Hematopoietic multipotent progenitor cell treated with erythropoietin and hydrocortisone succinate and interleukin-3 and kit ligand, for 15 days (in vitro differentiated cells): Measurements from ENCODE around the gene CCM2L.

Experiments
- DNase-seq: peaks from one replicate; pipeline ENCODE4 v3.0.0-alpha.2; 2015; ENCODE audit warnings: low spot score

The CCM2L gene

DNA sequence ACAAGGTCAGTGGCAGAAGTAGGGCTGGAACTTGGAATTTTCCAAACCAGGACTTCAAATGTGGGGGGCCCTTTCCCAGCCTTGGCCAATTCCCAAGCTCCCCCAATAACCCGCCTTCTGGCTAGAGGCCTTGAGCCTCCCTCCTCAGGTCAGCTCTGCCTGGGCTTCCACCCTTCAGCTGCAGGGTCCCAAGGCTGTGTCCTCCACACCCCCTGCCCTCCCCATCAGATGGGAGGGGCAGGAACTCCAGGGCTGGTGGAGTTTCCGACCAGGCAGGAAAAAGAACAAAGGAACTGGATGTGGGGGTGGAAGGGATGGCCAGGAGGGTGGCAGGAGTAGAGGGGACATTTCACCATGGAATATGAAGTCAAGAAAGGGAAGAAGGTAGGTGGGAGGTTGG is at the start of gene CCM2L:
CCM2L (plus strand) TSS at position 338 of the 400 bp plus-strand sequence; CDS start at position 355, 17 bp downstream.
- no peak for DNase-seq

DNA sequence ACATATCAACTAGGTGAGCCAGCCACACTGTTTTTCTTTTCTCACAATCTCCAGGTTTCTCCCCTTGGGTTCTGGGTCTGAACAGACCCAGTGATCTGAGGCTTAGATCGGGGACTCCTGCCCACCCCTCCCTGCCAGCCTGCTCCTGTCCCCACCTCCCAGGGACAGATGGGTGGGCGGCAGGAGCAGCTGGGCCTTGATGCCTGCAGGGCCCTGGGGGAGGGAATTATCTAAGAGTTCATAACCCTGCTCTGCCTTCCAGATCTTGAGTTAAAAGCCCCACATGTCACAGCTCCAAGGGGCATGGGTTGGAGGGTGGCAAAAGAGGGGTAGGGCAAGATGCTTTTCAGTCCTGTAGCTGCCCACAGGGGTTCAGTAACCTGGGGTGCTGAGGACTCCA is 47.5 kb upstream of the CCM2L start:
- no peak for DNase-seq

DNA sequence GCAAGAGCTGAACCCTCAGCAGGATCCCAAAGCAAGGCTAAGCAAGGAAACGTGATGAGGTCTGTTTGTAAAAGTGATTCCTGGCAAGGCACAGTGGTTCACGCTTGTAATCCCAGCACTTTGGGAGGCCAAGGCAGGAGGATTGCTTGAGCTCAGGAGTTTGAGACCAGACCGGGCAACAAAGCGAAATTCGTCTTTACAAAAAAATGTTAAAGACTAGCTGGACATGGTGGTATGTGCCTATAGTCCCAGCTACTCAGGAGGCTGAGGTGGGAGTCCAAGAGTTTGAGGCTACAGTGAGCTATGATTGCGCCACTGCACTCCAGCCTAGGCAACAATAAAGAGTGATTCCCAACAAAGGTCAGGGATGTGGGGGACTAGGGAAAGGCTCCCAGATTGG is 46.3 kb upstream of the CCM2L start:
- DNase-seq, result no peak

DNA sequence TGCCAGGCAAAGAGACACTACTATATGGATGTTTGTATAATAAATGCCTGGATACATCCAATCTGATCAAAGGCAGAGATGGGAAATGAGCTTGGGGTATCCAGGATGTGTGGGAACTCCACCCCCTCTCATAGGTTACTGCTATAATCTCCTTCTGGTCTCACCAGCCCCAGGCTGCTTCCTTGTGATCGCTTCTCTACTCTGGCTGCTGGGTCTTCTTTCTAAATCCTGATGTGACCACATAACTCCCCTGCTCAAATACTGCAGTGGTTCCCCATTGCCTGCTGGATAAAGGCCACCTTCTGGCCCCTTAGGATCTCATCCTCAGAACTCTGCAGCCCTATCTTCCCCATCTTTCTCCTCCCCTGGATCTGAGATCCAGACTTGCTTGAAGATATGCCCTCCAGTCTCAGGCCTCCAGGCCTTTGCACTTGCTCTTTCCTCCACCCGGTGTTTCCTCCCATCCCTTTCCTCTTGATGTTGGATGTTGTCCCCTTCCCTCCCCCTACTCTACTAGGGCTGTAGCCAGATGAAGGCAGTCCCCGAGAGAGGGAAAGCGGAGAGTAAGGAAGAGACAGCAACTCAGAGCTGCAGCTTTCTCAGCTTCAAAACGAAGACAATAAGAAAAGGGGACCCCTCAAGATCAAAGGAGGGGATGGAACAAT is 43.1 kb upstream of the CCM2L start:
- DNase-seq, result no peak

DNA sequence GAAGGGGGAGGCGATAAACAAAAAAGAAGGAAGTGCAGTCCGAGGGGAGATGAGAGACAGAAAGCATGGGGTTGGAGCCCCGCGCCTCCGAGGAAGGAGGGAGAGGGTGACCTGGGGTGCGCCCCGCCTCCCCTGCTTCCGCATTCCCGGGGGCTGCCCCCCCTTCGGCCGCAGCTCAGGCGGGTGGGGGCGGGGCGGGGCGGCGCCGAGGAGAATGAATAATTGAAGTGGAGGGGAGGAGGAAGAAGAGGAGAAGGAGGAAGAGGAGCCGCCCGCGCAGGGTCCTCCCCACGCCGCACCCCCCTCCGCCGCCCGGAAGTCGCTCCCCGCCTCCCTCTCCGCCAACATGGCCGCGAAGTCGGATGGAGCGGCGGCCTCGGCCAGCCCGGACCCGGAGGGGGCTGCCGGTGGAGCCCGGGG is 42.4 kb upstream of the CCM2L start, which contains the start of gene XKR7:
XKR7 (plus strand) TSS at position 322 of the 420 bp plus-strand sequence; CDS start at position 347, 25 bp downstream.
- no peak for DNase-seq

DNA sequence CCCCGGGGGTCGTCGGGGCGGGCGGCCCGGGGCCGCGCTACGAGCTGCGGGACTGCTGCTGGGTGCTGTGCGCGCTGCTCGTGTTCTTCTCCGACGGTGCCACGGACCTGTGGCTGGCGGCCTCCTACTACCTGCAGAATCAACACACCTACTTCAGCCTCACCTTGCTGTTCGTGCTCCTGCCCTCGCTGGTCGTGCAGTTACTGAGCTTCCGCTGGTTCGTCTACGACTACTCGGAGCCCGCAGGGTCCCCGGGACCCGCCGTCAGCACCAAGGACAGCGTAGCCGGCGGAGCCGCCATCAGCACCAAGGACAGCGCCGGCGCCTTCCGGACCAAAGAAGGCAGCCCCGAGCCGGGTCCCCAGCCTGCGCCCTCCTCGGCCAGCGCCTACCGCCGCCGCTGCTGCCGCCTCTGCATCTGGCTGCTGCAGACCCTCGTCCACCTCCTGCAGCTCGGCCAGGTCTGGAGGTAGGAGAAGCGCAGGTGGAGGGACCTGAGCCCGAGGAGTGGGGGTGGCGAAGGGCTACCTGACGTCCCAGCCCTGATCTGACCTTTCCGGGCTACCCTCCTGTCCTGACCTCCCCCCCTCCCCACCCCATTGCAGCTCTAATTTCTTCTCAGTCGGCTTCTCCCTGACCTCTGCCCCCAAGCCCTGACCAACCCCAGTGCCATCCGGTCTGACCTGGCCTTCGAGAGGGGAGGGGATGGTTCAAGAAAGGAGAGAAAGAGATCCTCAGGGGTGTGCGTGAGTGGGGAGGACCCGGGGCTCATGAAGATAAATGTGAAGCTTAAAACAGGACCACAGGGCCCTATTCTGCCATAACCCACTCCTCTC is 41.7 kb upstream of the CCM2L start:
- DNase-seq, result peak; percentile 45

DNA sequence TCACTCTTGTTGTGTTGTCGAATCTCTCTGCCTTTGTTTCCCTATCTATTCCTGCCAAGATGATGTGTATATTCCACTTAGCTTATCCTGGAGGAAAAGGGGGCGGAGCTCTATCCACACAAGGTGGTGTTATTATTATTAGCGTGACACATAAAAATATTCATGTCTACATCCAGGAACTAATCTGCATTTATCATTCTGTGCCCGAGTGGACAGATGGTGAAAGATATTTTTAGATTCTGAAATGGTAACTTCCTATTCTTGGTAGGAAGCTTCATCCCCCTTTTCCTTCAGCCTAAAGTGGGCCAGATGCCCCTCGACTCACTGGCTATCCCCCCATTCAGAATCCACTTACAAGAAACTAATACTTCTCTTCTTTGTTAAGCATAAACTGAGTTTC is 40.2 kb upstream of the CCM2L start:
- DNase-seq, result no peak

DNA sequence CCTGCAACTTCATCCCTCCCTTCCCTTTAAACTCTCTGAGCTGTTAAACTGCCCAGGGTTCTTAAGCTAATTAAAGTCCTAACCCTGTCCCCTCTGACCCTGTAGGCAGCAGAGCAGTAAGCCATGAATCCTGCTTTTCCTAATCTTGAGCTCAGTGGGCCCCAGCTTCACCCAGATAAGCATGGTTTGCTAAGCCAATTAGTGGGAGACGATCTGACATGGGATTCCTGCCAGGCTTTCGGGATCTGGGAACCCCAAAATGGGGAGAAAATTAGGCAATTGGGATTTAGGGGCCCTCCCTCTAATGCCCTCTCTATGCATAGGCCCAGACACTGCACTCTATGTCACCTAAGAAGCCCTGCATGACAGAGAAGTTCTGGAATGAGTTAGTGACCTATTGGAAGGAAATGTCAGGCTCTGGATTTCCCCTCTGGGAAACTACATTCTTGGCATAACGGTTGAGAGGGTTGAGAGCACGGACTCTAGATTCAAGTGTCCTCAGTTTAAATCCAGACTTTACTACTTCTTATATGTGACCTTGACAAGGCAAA is 37.7 kb upstream of the CCM2L start:
- DNase-seq, result no peak

DNA sequence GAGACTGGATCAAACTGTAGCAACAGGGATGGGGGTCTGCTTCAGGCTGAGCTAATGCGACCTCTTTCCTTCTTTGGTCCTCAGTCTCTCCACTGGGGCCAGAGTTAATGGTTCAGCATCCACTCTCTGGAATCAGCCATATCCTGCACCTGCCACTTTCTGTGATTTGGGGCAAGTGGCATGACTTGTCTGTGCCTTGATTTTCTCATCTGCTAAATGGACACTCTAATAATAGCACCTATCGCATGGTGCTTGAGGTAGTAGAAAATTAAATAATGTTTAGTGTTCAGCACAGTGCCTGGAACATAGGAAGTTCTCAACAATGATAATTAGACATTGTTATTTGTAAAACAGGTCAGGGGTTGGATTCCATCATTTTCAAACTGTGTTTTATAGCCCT is 35.9 kb upstream of the CCM2L start:
- no peak for DNase-seq

DNA sequence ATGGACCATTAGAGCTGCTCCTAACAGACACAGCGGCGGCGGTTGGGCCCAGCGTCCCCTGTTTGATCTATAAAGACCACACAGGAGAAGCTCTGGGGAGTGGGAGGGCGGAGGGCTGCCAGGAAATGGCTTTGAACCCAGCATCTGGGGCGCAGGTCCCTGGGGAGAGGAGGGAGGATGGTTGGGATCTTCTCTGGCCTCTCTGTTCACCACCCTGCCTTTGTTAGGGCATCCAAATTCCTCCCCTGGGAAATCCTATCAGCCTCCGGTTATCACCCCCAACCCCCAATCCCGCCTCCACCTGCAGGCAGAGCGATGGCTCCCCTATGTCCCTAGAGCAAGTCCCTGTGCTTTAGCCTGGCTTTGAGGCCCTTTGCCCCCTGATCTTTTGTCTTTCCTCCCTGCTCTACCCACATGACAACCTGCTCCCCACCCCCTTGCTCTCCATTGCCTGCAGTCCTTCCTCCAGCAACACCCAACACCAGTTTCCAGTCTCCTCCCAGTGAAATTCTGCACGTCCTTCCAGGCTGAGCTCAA is 35.2 kb upstream of the CCM2L start:
- no peak for DNase-seq

DNA sequence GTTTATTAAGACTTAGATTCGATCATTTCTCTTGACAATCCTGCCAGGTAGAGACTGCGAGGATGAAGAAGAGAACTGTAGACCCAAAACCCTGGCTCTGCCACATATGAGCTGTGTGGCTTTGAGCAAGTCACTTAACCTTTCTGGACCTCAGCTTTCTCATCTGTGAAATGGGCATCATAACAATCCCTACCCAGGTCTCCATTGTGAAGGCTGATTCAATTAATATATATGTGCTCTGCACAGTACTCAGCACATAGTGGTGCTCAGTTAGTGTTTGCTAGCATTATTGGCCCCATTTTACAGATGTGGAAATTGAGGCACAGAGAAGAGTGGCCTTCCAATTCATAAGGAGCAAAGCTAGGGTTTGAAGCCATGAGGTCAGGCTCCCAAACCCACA is 34.4 kb upstream of the CCM2L start:
- no peak for DNase-seq

DNA sequence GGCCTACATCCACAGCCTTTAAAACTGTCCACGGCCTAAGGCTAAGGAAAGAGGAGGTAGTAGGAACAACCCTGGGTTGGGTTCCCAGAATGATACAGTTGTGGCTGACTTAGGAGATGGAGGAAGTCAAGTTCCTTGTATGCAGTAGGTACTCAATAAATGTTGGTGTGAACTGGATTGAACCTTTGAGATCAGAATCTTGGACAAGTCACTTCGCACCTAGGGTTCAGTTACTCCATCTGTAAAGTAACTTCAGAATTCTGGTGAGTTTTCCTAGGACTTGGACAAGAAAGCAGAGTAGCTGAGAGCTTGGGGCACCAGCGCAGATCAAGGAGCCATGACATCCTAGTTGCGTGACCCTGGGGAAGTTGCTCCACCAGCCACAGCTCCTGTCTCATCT is 33.2 kb upstream of the CCM2L start:
- no peak for DNase-seq

DNA sequence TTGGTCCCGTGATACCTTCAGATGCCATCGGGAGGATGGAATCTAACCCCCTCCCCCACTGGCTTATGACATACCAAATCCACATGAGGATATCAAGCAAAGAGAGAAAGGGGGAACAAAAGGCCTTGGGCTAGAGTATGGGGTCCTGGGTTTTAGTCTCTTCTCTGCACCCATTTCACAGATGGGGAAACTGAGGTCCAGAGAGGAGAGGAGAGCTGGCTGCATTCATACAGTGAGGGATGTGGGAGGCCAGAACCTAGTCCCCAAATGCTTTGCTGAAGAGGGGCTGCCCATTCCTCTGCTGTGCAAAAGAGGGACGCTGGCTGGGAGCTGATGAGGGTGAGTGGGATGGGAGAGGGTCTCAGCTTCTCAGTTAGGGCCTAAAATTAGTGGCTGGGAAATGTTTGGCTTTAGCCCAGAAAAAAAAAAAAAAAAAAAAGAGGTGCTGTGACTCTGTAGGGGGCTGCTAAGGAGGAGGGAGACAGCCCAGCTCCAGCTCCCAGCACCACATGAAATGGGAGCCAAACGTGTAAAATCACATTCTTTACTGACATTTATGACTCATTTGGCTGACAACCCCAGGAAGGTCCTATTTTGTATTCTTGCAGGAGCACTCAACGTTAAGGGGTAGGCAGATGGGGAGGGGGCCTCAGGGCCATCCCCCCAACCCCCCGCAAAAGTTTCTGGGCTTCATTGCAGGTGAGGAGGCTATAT is 30.4 kb upstream of the CCM2L start:
- DNase-seq, result no peak

DNA sequence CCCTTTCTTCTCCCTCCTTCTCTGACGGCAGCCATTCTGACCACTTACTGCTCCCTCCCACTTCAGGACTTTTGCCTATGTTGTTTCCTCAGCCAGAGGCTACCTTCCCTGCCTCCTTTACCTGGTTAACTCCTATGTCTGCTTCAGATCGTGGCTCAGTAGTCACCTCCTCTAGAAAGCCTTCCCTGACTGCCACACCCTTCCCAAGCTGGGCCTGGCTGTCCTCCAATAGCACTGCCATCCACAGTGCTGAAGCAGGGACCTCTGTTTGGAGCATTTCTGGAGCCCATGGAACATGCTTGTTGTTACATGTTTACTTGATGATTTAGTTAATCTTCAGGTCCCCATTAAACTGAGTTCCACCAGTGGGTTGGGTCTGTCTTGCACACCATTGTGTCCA is 28.5 kb upstream of the CCM2L start:
- DNase-seq, result no peak

DNA sequence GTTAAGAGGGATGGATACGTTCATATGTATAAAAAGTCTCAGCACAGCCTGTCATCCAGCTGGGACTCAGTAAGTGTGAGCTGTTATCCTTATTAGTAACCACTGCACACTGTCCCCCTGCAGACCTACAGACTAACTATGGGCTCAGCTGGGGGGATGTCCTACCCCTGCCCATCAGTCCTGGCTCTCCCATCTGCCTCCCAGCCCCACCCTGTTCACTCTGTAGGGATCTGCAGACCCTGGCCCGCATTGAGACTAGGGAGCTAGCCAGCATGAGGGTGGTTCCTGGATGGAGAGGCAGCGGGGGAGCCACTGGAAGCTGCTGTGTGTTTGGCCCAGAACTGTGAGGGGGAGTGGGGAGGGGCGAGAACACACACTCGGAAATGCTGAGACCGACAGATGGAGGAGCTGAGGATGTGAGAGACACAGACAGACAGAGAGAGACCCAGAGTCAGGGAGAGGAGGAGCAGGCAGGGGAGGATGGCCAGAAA is 25.2 kb upstream of the CCM2L start:
- DNase-seq, result no peak

DNA sequence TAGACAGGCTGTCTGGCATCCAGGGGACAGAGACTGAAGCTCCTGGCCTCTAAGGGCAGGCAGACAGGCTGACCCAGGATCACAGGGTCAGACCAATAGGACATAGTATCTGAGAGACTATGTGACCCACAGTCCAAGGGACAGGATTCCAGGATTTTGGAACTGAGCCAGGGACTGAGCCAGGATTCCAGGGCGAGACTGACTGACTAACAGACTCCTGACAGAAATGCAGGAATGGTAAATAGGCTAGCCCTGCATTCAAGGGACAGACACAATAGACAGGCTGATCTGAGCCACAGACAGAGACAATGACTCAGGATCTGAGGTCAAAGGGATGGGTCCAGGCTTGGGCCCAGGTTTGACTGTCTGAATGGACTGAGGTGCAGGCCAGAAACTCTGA is 22.5 kb upstream of the CCM2L start:
- DNase-seq, result no peak

DNA sequence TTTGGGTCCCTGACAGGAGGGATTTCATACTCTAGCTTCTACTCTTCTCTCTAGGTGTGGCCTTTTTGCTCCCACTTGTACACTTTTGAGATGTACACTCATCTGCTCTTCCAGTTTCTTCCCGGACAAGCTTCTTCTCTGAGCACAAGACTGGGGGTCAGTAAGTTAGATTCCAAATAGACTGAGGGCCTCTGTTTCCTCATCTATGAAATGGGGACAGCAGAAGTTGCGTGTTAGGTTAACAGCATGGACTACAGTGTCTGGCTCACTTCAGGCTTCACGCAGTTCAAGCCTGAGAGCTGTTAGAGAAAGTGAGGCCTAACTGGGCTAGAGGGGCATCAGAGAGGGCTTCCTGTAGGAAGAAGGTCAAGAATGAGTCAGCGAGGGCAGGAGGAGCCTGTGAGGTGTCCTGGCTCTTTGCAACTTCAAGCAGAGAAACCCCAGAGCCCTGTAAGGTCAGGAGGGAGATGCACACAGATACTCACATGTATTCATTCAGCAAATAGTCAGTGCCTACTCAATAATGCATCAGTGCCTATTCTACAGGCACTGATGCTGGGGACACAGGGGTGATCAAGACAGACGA is 21.7 kb upstream of the CCM2L start:
- no peak for DNase-seq

DNA sequence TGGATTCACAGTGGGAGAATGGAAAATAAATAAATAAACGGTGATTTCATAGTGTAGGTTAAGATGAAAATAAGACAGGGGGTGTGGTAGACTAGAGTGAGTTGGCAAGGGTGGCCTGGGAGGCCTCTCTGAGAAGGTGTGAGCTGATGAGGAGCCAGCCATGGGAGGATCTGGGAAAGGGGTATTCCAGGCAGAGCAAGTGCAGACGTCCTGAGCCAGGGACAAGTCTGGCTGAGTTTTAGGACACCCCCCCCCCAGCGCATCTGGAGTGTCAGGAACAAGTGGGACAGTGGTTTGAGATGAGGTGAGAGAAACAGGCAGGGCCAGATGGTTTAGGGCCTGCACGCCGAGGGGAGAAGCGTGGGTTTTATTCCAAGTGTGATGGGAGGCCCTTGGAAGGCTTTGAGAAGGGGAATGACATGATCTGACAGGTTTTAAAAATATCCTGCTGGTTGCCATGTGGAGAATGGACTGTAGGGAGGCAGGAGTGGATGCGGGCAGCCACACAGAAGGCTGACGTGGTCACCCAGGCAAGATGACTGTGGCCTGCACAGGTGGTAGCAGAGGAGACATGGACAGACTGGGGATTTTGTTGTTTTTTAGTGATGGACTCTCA is 21.1 kb upstream of the CCM2L start:
- DNase-seq, result no peak

DNA sequence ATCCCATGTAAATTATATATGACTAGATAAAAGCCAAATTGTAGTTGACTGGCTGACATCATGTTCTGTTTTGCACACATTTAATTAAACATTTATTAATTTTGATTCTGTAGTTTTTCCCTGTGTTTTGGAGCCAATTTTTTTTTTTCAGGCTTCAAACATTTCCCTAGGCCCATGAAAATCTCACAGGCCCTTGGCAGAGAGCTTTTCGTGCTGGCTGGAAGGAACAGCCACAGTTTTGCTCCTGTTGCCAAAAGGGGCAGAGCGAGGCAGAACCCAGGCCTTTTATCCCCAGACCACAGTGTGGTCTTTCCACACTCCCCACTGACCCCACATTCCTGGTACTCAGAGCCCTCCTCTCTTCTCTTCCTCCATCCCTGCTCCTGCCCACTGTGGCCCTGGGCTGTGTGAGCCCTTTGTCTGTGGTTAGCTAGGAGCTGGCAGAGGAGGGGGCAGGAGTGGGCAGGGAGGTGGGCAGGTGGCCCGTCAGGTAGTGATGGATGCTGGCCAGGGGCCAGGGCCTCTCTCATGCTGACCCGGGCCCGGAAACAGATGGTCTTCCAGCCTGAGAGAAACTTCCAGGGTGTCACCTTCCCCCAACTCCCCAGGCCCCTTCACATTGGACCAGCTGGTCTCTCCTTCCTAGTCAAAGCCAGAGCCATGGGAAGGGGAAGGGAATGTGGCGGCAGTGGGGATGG is 19.4 kb upstream of the CCM2L start:
- no peak for DNase-seq

DNA sequence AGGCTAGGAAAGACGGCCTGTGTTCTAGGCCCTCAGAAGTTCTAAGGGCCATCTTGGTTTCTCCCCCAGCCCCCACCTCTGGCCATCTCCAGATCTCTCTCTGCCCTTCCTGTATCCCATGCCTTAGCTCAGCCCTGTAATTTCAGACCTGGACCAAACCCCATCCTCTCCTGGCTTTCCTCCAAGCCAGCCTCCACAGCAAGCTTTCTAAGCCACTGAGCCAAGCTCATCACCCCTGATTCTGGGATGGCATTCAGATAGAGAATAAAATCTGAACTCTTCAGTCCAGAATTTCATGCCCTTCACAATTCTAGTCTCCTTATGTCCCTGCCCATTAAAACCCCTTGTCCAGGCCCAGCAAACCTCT is 18.9 kb upstream of the CCM2L start:
- DNase-seq, result no peak

DNA sequence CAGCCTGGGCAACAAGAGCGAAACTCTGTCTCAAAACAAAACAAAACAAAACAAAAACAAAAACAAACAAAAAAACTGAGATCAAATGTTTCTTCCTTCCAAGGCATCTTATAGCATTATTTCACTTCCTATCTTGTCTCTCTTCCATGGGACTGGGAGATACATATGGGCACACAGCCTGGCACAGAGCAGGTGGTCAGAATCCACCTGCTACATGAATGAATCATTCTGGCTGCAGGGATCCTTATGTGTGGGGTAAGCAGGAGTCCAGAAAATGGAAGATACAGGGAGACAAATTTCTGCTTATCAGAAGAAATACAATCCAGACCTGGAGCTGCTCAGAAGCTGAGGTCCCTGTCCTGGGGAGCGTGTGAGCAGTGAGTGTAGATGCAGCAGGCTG is 18.2 kb upstream of the CCM2L start:
- DNase-seq, result no peak
